Measurements from ENCODE around the gene SMARCB1. TPM values are rescaled to one million over a fixed set of nuclear protein-coding genes. Genes with fewer than 3 reads are reported as not detected.

Gene SMARCB1
- total and polyA plus RNA-seq, 4 donors: 39.2 to 69.6 (median 47.8) TPM

Small RNA genes within 50 kb of the gene (small RNA-seq; reads per million reads assigned to genes)
- not detected for gene RN7SL268P (ENCODE audit: low replicate concordance)

Other genes with a start within 250 kb of the SMARCB1 start
- gene IGLL1, start 206.7 kb upstream of the SMARCB1 start, total RNA-seq: under 1 TPM in 1 of 2 donors, not detected in 1; 0.28 TPM
- under 1 TPM in 1 of 2 donors, not detected in 1; 0.16 TPM for gene IGLL1, start 206.7 kb upstream of the SMARCB1 start, polyA plus RNA-seq
- gene DRICH1, start 154.6 kb upstream of the SMARCB1 start, total RNA-seq: under 1 TPM; 0.82 to 0.86 TPM
- gene DRICH1, start 154.6 kb upstream of the SMARCB1 start, polyA plus RNA-seq: under 1 TPM; 0.15 to 0.47 TPM
- 1 to 10 TPM; 1.3 to 3.1 TPM for gene RGL4, start 96.0 kb upstream of the SMARCB1 start, total RNA-seq
- gene RGL4, start 96.0 kb upstream of the SMARCB1 start, polyA plus RNA-seq: 10 to 100 TPM in 1 of 2 donors, 1 to 10 TPM in 1; 2.1 to 37.0 TPM
- 1 to 10 TPM; 5.8 to 6.9 TPM for gene ZNF70, start 35.9 kb upstream of the SMARCB1 start, total RNA-seq
- gene ZNF70, start 35.9 kb upstream of the SMARCB1 start, polyA plus RNA-seq: 1 to 10 TPM in 1 of 2 donors, under 1 TPM in 1; 0.98 to 1.5 TPM
- not detected for gene VPREB3, start 32.5 kb upstream of the SMARCB1 start, total RNA-seq
- 1 to 10 TPM in 1 of 2 donors, under 1 TPM in 1; 0.39 to 1.4 TPM for gene VPREB3, start 32.5 kb upstream of the SMARCB1 start, polyA plus RNA-seq
- gene C22orf15, start 24.0 kb upstream of the SMARCB1 start, total RNA-seq: 10 to 100 TPM; 12.0 to 18.7 TPM
- gene C22orf15, start 24.0 kb upstream of the SMARCB1 start, polyA plus RNA-seq: 1 to 10 TPM; 3.0 to 8.7 TPM
- gene CHCHD10, start 19.0 kb upstream of the SMARCB1 start, total RNA-seq: 100 to 1,000 TPM in 1 of 2 donors, 10 to 100 TPM in 1; 16.6 to 128 TPM
- gene CHCHD10, start 19.0 kb upstream of the SMARCB1 start, polyA plus RNA-seq: 100 to 1,000 TPM in 1 of 2 donors, 10 to 100 TPM in 1; 37.2 to 174 TPM
- gene MMP11, start 14.1 kb upstream of the SMARCB1 start, total RNA-seq: 1 to 10 TPM; 2.2 to 2.6 TPM
- gene MMP11, start 14.1 kb upstream of the SMARCB1 start, polyA plus RNA-seq: under 1 TPM; 0.43 to 0.68 TPM
- 10 to 100 TPM in 1 of 2 donors, 1 to 10 TPM in 1; 6.1 to 15.1 TPM for gene DERL3, start 52.0 kb downstream of the SMARCB1 start, total RNA-seq
- gene DERL3, start 52.0 kb downstream of the SMARCB1 start, polyA plus RNA-seq: 1 to 10 TPM; 6.7 to 8.4 TPM
- gene SLC2A11, start 70.9 kb downstream of the SMARCB1 start, total RNA-seq: 10 to 100 TPM; 11.1 to 14.1 TPM
- gene SLC2A11, start 70.9 kb downstream of the SMARCB1 start, polyA plus RNA-seq: 1 to 10 TPM; 3.9 to 9.6 TPM
- gene MIF, start 107.4 kb downstream of the SMARCB1 start, total RNA-seq: 100 to 1,000 TPM in 1 of 2 donors, 10 to 100 TPM in 1; 71.8 to 751 TPM
- 100 to 1,000 TPM; 850 to 887 TPM for gene MIF, start 107.4 kb downstream of the SMARCB1 start, polyA plus RNA-seq
- 10 to 100 TPM in 1 of 2 donors, 1 to 10 TPM in 1; 2.0 to 22.3 TPM for gene GSTT2B, start 174.2 kb downstream of the SMARCB1 start, total RNA-seq
- gene GSTT2B, start 174.2 kb downstream of the SMARCB1 start, polyA plus RNA-seq: 10 to 100 TPM in 1 of 2 donors, 1 to 10 TPM in 1; 8.9 to 22.9 TPM
- 1 to 10 TPM in 1 of 2 donors, under 1 TPM in 1; 0.37 to 3.5 TPM for gene DDTL, start 179.9 kb downstream of the SMARCB1 start, total RNA-seq
- 1 to 10 TPM; 1.4 to 4.4 TPM for gene DDTL, start 179.9 kb downstream of the SMARCB1 start, polyA plus RNA-seq
- 100 to 1,000 TPM; 111 to 130 TPM for gene DDT, start 187.5 kb downstream of the SMARCB1 start, total RNA-seq
- gene DDT, start 187.5 kb downstream of the SMARCB1 start, polyA plus RNA-seq: 100 to 1,000 TPM; 221 to 268 TPM
- gene GSTT2, start 193.2 kb downstream of the SMARCB1 start, total RNA-seq: 1 to 10 TPM in 1 of 2 donors, not detected in 1; 4.9 TPM
- 1 to 10 TPM in 1 of 2 donors, under 1 TPM in 1; 0.22 to 3.1 TPM for gene GSTT2, start 193.2 kb downstream of the SMARCB1 start, polyA plus RNA-seq
- not detected for gene GSTT4, start 218.5 kb downstream of the SMARCB1 start, total RNA-seq
- not detected for gene GSTT4, start 218.5 kb downstream of the SMARCB1 start, polyA plus RNA-seq
- gene CABIN1, start 224.3 kb downstream of the SMARCB1 start, total RNA-seq: 100 to 1,000 TPM in 1 of 2 donors, 10 to 100 TPM in 1; 69.1 to 109 TPM
- 10 to 100 TPM; 22.4 to 44.9 TPM for gene CABIN1, start 224.3 kb downstream of the SMARCB1 start, polyA plus RNA-seq

Data from lung (tissue), 5 donors.